NCI-H82 treated with DMSO at 0.1 percent for 48 hours (cell line): Measurements from ENCODE around the gene HNRNPH1.
A peak's percentile ranks its signal among the peaks of the same experiment; 100 is the strongest.
"Not testable (repeated sequence)": the region's sequence is repeated elsewhere in the genome, so short reads cannot be mapped to it uniquely, and the experiment has no call there.

Experiments
- DNase-seq: peaks from one replicate; lab custom pipeline; 2025; ENCODE audit not compliant: unreplicated experiment; lab: John Stamatoyannopoulos, UW

Gene HNRNPH1

GRCh38 chr5:179623003-179623905 is at the start of gene HNRNPH1:
TSS of gene HNRNPH1 (minus strand) at chr5:179623671. CDS start at chr5:179623133, 538 bp downstream.
- DNase-seq = peak; percentile 94

GRCh38 chr5:179668391-179668790 is 44.9 kb upstream of the HNRNPH1 start:
- no peak for DNase-seq

GRCh38 chr5:179661647-179662046 is 38.2 kb upstream of the HNRNPH1 start:
- not testable (repeated sequence) for DNase-seq

GRCh38 chr5:179658179-179658856 is 34.8 kb upstream of the HNRNPH1 start:
- not testable (repeated sequence) for DNase-seq

GRCh38 chr5:179657302-179658178 is 34.1 kb upstream of the HNRNPH1 start:
- DNase-seq = not testable (repeated sequence)

- not testable (repeated sequence) for DNase-seq
Observed at GRCh38 chr5:179653135-179653534, 29.7 kb upstream of the HNRNPH1 start.

- not testable (repeated sequence) for DNase-seq
Observed at GRCh38 chr5:179650245-179650644, 26.8 kb upstream of the HNRNPH1 start.

GRCh38 chr5:179649166-179649703 is 25.8 kb upstream of the HNRNPH1 start:
- DNase-seq = not testable (repeated sequence)

GRCh38 chr5:179648410-179648809 is 24.9 kb upstream of the HNRNPH1 start:
- no peak for DNase-seq

GRCh38 chr5:179644766-179645165 is 21.3 kb upstream of the HNRNPH1 start:
- not testable (repeated sequence) for DNase-seq

GRCh38 chr5:179643141-179643920 is 19.9 kb upstream of the HNRNPH1 start:
- not testable (repeated sequence) for DNase-seq

- DNase-seq = not testable (repeated sequence)
Observed at GRCh38 chr5:179642626-179643025, 19.2 kb upstream of the HNRNPH1 start.

- not testable (repeated sequence) for DNase-seq
Observed at GRCh38 chr5:179641745-179642144, 18.3 kb upstream of the HNRNPH1 start.

- DNase-seq = not testable (repeated sequence)
Observed at GRCh38 chr5:179639296-179639695, 15.8 kb upstream of the HNRNPH1 start.

GRCh38 chr5:179634370-179635172 is 11.1 kb upstream of the HNRNPH1 start:
- DNase-seq = not testable (repeated sequence)

- not testable (repeated sequence) for DNase-seq
Observed at GRCh38 chr5:179633501-179634369, 10.3 kb upstream of the HNRNPH1 start.

GRCh38 chr5:179624841-179625271 is 1.4 kb upstream of the HNRNPH1 start:
- DNase-seq = no peak
